G401 (cell line): Measurements from ENCODE around the gene CAP2. TPM values are rescaled to one million over a fixed set of nuclear protein-coding genes. Genes with fewer than 3 reads are reported as not detected.
"Not testable (repeated sequence)": the region's sequence is repeated elsewhere in the genome, so short reads cannot be mapped to it uniquely, and the experiment has no call there.

Source experiments
- DNase-seq: peaks from one replicate; pipeline ENCODE4 v3.0.0-alpha.2; 2015; ENCODE audit warnings: low spot score
- in situ Hi-C: cut with HindIII; loops from 2 replicates; pipeline ENCODE4 v1.10.0; 2016; ENCODE audit warnings: low sequenced_read_pairs, mixed read lengths
- total RNA-seq: library from RNA; depleted of rRNA; stranded (reverse); fragments of >200 nt; shearing (Covaris generic); gene quantifications from 2 replicates; pipeline ENCODE4 v1.2.3, GENCODE V29; 2014

The CAP2 gene
- total RNA-seq, 1 experiment from 2014 or later: 5.3 TPM

DNA sequence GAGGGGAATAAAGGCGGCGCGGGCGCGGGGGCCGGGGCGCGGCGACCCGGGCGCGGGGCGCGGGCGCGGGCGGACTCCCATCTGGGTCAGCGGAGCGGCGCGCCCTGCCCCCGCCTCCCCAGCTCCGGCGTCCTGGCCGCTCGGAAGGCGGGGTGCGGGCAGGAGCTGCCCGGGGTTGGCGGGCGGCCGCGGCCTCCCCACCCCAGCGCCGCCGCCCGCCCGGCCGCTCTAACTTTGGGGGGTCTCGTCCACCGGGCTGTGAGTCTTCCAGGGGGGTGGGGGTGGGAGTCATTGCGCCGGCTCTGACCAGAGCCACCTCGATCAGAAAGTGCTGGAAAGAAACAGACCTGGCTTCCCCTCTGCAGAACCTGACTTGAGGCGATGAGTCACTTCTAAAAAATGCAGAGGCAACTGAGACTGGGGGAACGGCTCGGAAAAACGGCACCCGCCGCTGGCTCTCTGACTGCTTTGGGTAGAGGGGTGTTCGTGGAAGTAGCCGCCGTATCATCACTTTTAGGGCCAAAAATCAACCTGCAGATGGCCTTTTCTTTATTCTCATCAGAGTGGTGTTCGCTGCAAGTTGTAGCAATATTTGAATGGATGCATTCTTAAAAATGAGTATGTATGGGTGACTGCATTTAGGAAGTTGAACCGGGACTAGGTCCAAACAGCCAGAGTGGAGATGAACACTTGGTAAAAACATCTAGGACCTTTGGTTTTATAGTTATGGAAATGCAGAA is 667 bp downstream of the CAP2 start:
- in situ Hi-C loops: no loop called here

DNA sequence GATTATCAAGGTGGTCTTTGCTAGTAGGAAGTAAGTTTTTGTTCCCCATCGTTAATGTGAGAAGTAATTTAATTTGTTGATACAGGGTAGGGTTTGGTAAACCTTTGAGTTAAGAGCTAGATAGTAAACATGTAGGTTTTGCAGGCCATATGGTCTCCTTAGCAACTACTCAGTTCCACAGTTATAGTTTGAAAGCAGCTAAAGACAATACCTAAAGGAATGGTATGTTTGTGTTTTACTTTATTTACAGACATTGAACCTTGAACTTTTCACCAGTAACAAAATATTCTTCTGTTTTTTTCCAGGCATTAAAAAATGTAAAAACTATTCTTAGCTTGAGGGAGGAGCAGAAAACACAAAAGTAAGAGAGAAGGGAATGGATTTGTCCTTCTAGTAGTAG is 1.7 kb downstream of the CAP2 start:
- peak; percentile 15 for DNase-seq
- in situ Hi-C loops: no loop called here

More for the DNA sequence above, 667 bp downstream of the CAP2 start:
- peak; percentile 70 for DNase-seq

DNA sequence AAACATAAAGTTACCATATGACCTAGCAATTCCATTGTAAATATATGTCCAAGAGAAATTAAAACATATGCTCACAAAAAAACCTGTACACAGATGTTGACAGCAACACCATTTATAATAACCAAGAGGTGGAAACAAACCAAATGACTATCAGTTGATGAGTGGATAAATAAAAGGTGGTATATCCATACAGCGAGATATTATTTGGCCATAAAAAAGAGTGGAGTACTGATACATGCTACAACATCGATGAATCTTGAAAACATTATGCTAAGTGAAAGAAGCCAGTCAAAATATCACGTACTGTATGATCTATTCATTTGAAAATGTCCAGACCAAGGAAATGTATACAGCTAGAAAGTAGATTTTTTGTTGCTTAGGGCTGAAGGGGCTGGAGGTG is 2.9 kb downstream of the CAP2 start:
- DNase-seq: no peak
- in situ Hi-C loops: no loop called here

DNA sequence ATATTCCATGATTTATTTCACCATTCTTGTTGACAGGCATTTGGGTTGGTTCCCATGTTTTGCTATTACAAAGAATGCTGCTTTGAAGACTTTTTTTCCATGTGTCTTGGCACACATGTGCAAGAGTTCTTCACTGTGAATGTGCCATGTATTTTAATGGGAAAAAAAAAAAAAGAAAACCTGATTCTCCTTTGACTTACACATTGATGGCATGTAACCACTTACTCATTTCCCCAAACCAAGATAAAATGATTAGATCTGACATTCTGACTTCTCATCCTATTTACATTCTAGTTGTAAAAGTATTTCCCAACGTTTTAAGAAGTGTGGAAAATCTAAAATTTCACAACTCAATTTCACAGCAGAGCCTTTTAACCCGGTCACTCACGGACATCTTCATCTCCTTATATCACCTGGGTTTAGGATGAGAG is 4.4 kb downstream of the CAP2 start:
- in situ Hi-C loops: no loop called here
- no peak for DNase-seq

DNA sequence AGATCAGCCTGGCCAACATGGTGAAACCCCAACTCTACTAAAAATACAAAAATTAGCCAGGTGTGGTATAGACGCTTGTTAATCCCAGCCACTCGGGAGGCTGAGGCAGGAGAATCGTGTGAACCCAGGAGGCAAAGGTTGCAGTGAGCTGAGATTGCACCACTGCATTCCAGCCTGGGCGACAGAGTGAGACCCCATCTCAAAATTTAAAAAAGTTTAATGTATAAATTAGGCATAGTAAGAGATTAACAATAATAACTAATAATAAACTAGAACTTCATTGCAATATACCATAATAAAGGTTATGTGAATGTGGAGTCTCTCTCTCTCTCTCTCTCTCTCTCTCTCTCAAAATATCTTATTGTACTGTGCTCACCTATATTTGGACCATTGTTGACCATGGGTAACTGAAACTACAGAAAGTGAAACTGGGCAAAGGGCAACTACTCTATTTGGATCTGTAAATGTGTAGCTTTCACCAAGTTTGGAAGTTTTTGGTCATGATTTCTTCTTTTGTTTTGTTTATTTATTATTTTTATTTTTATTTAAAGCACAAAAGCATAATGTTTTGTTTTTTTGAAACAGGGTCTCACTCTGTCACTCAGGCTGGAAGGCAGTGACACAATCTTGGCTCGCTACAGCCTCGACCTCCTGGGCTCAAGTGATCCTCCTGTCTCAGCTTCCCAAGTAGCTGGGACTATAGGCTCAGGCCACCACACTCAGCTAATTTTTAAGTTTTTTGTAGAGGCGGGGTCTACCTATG is 12.0 kb downstream of the CAP2 start:
- DNase-seq, in situ Hi-C loops: not testable (repeated sequence)

DNA sequence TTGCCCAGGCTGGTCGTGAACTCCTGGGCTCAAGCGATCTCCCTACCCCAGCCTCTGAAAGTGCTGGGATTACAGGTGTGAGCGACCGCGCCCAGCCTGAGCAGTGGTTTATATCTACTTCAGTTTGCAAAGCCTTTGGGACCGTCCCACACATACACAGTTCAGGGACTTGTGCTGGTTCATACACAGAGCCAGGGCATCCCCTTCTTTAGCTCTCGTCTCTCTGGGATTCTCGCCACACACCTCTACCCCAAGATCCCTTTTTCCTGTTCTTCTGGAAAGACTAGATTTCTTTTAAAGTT is 12.5 kb downstream of the CAP2 start:
- in situ Hi-C loops: no loop called here
- no peak for DNase-seq

DNA sequence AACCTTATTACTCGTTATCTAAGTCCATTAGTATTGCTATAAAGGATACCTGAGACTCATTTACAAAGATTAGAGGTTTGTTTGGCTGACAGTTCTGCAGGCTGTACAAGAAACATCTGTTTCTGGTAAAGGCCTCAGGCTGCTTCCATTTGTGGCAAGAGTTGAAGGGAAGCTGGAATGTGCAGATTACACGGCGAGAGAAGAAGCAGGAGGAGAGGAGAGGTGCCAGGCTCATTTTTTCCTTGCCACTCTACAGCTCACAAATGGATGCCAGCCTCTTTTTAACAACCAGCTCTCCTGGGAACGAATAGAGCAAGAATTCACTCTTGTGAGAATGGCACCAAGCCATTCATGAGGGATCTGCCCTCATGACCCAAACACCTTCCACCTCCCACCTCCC is 14.7 kb downstream of the CAP2 start:
- in situ Hi-C loops: no loop called here
- no peak for DNase-seq

DNA sequence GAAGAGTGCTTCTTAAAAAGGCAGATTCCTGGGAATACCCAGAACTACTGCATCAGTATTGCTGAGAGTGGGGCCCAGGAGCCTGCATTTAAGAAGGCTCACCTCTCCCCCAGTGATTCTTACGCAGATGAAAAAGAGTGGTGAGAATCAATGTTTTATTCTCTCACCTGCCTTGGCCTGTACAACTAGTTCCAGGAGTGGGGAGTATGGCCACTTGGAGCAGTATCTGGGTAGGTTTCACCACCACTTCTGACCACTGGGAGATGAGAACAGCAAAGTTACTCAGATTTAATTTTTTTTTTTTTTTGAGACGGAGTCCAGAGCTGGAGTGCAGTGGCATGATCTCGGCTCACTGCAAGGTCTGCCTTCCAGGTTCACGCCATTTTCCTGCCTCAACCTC is 16.9 kb downstream of the CAP2 start:
- no peak for DNase-seq
- in situ Hi-C loops: no loop called here

DNA sequence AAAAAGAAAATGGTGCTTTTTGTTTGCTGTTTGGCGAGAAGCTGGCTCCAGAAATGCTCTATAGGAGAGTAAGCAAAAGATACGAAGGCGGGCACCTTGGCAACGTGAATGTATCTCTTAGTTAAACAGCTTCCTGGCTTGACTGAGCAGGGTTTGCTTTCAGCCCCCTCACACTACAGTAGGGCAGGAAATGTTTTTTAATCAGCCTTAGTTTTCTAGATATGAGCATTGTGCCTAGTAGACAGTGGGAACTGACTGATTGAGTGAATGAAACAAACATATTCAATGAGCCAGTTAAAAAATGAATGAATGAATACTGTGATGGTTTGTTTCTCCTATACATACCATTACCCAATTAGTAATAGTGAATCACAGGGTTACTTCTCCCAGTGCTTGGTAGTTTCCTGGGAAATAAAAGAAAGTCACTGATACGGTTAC is 19.9 kb downstream of the CAP2 start:
- DNase-seq: no peak
- in situ Hi-C loops: no loop called here

DNA sequence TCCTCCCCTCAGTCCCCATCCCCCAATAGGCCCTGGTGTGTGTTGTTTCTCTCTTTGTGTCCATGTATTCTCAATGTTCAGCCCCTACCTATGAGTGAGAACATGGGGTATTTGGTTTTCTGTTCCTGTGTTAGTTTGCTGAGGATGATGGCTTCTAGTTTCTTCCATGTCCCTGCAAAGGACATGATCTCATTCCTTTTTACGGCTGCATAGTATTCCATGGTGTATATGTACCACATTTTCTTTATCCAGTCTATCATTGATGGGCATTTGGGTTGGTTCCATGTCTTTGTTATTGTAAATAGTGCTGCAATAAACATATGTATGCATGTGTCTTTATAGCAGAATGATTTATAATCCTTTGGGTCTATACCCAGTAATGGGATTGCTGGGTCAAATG is 21.0 kb downstream of the CAP2 start:
- DNase-seq, in situ Hi-C loops: not testable (repeated sequence)

DNA sequence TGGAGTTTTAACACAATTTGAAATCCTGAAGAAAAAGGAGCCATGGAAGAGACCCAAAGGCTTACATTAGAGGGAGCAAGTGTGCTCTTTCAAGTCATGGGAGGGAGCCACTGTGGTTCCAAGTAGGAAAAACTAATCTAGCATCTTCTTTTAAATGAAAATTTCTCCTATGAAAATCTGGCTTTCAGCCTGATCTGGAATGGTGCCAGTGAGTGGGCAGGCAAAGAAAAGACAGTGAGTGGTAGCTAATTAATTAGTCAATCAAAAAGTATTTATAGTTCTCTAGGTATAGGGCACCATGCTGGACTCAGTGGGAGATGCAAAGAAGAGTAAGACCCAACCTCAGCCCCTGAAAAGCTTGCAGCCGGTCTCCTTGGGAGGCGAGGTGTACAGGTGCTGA is 21.9 kb downstream of the CAP2 start:
- in situ Hi-C loops: no loop called here
- DNase-seq: no peak

DNA sequence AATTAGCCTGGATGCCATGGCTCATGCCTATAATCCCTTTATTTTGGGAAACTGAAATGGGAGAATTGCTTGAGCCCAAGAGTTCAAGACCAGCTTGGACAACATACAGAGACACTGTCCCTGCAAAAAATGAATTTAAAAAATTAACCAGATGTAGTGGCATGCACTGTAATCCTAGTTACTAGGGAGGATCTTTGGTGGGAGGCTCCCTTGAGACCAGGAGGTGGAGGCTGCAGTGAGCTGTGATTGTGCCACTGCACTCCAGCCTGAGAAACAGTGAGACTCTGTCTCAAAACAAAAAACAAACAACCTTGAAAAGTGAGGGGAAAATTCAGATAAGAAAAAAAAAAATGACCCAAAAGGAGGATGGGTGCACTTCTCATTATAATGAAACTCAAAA is 23.4 kb downstream of the CAP2 start:
- in situ Hi-C loops: no loop called here
- DNase-seq: no peak

DNA sequence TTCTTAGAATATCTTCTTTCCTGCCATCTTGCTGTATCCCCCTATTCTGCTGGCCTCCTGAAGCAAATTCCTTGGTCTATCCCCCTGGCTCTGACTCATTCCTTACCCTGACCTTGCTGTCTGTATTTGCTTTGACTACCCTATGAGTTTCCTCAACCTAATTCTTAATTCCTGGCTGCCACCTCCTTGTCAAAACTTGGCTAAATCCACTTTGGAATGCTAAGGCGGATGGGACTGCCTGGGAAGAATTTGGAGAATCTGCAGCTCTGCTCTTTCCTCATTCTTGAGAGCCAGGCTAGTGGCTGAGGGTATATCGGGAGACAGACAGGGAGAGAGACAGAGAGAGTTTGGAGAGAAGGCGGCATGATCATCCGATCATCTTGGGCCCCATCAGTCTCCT is 24.4 kb downstream of the CAP2 start:
- in situ Hi-C loops: no loop called here
- DNase-seq: peak; percentile 35

DNA sequence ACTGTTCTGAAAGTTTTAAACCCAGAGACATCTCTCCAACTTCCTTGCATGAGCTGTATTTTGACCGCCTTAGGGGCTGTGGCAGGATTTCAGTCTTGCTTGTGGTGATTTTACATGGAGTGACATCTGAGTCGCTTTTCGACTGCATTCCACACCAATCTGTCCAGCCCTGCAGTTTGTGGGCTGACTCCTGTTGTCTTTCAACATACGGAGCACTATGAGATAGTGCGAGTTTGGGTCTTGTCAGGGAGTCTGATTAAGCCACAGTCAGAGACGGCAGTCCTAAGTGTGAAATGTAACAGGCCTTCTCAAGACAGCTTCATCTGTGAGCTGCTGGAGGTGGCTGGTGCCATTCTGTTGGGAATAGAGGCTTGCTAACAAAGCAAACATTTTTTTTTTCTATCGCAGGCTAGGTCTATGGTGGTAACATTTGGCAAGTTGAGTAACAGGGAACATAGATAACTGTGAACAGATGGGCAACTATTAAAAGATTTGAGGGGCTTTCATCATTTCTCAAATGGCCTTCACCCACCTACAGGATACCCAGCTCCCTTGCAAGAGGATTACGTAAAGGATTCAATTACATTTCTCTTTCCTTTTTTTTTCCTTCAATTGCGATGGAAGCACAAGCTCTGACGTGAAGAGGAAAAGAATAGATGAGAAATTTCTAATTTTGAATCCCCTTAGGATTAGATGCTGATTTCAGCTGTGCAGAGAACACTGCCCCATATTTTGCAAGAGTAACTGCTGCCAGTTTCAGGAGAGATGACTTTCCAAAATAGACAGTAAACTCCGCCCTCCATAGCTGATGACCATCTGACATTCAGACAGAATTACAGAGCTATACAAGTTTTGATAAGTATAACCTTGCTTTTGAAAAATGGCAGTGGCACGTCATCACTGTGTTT is 25.1 kb downstream of the CAP2 start:
- in situ Hi-C loops: no loop called here
- DNase-seq: peak; percentile 70

DNA sequence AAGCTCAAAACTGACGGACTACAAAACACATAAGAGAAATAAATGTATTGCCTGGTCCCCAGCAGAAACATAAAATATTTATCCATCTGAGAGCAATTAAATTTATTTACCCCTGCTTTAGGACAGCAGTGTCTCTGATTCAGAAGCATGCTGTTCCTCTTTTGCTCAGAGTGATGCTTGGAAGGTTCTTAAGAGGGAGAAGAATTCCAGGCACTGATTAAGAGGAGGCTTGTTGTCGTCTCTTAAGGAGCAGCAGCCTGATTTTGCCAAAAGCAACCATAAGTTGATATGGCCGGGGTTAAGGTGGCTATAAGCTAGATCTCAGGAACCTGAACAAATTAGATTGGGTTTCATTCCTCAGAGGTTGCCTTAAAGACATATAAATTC is 25.8 kb downstream of the CAP2 start:
- no peak for DNase-seq
- in situ Hi-C loops: no loop called here

DNA sequence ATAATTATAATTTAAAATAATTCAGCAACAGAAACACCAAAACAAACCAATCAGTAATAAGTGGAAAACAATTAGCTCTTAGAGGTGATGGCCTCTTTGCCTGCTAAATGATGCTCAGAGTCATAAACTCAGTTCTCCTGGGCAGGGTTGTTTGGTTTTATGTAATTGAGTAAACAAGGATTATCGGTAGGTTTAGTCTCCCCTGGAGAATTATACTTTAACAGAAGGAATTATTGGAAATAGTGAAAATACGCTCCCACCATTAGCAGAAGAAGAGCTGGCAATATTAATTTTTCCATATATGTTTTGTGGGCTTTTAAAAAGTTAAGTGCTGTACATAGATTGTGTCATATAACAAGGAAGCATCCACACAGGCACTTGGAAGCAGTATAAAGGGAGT is 27.0 kb downstream of the CAP2 start:
- in situ Hi-C loops: no loop called here
- no peak for DNase-seq

DNA sequence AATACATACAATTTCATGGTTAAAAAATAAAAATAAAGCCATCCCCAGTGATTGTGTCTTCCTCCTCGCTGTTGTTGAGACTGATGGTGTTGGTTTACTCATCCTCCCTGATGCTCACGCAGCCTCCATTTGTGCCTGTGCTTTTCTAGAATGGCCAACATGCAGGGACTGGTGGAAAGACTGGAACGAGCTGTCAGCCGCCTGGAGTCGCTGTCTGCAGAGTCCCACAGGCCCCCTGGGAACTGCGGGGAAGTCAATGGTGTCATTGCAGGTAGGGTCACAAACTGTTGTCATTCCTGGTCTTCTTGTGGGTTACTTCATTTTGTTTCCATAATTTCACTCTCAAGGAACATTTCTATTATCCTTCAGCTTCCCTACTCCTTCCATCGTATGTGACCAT is 28.0 kb downstream of the CAP2 start:
- DNase-seq: no peak
- in situ Hi-C loops: no loop called here

DNA sequence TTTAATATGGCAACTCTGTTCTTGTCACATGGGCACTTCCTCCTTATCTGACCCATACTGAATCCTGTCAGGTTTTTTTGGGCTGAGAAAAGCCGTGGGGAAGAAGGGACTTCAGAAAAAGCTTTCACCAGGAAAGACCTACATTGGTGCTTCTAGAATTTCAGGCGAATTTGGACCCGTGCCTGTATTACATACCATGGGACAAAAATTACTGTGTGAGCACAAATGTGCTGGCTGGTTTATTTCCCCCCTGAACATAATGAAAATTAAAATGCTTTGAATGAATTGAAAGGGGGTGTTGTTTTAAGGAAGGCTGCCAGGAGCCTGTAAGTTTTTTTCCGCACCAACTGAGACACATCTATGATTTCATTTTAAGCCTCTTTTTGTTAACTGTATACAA is 29.6 kb downstream of the CAP2 start:
- in situ Hi-C loops: no loop called here
- DNase-seq: no peak

DNA sequence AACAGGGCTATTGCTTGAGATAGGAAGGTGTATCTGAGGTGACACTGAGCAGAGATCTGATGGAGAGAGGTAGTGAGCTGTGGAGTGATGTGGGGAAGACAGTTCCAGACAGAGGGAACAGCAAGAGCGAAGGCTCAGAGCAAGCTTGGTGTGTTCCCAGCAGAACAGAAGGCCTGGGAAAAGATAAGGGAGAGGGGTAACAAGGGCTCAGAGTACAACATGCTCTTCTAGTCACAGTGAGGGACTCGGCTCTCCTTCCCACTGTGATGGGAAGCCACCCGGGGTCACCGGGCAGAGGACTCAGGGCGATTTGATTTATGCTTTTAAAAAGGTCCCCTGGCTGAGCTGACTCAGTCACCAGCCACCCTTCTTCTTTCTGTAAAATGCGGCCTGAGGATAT is 33.7 kb downstream of the CAP2 start:
- no peak for DNase-seq

DNA sequence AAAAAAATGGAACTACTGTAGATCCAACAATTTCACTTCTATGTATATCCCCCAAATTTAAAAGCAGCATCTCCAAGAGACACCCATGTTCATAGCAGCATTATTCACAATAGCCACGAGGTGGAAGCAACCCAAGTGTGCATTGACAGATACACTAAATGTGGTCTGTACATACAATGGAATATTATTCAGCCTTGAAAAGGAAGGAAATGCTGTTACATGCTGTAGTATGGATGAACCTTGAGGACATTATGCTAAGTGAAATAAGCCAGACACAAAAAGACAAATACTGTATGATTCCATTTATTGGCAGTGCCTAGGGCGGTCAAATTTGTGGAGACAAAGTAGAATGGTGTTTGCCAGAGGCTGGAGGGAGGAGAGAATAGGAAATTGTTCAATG is 34.2 kb downstream of the CAP2 start:
- no peak for DNase-seq
- in situ Hi-C loops: no loop called here

More for the DNA sequence above, 33.7 kb downstream of the CAP2 start:
- in situ Hi-C loops: no loop called here
